ENCODE data around the gene PGLYRP2.
"Not testable (repeated sequence)": the region's sequence is repeated elsewhere in the genome, so short reads cannot be mapped to it uniquely, and the experiment has no call there.

The PGLYRP2 gene

DNA sequence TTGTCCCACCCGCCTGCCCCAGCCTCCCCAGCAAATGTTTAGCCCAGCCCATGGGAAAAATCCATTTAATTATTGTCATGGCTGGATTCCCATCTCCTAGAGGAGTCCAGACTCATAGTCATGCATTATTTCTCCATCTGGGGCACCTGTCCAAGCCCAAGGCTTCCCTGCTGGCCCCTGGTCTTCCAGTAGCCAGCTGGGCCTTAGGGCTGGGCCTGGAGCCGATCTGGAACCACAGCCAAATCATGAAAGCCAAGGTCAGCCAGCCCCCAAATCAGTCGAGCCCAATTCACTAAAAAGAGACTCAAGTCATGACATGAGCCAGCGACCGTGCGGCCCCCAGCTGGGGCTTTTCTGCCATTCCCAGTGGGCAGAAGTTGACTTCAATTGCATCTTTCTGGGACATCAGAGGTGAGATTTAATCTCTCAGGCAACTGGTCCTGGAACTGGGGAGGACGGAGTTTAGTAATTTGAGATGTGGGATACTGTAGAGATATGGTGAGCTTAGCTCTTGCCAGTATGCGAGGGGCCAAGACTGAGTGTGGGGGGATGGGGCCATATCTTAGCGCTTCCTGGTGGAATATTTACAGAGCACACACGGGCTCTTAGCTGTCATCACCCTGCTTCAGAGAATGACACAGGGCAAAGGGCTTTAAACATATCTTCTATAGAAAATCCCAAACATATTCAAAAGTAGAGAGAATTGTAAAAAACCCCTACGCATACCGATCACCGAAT is 9.4 kb upstream of the PGLYRP2 start:
- Histone ChIP-seq H3K36me3 (ENCODE audit: low read depth) (no peaks in the 10 kb centered on the region), H3K27me3 (ENCODE audit: insufficient read depth, poor library complexity, severe bottlenecking) (no peaks in the 10 kb centered on the region)
- TF ChIP-seq, protein P1, sequence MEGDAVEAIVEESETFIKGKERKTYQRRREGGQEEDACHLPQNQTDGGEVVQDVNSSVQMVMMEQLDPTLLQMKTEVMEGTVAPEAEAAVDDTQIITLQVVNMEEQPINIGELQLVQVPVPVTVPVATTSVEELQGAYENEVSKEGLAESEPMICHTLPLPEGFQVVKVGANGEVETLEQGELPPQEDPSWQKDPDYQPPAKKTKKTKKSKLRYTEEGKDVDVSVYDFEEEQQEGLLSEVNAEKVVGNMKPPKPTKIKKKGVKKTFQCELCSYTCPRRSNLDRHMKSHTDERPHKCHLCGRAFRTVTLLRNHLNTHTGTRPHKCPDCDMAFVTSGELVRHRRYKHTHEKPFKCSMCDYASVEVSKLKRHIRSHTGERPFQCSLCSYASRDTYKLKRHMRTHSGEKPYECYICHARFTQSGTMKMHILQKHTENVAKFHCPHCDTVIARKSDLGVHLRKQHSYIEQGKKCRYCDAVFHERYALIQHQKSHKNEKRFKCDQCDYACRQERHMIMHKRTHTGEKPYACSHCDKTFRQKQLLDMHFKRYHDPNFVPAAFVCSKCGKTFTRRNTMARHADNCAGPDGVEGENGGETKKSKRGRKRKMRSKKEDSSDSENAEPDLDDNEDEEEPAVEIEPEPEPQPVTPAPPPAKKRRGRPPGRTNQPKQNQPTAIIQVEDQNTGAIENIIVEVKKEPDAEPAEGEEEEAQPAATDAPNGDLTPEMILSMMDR (IDR thresholded peaks at IDR 0.05; ENCODE audit: poor library complexity, severe bottlenecking), result no peak

DNA sequence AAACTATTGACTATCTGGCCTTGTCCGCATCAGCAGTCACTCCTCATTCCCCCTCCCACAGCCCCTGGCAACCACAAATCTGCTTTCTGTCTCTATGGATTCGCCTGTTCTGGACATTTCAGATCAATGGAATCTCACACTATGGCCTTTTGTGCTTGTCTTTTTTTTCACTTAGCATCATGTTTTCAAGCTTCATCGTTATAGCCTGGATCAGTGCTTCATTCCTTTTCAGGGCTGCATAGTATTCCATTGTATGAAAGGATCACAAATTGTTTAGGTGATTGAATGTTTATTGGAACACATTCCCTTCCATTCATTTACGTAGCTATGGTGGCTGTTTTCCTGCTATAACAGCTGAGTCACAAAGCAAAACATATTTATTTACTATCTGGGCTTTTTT is 7.7 kb upstream of the PGLYRP2 start:
- H3K9me3 ChIP-seq (ENCODE audit: severe bottlenecking), result no peaks in the 10 kb centered on the region
- ATAC-seq (ENCODE audit: low read depth), result no peak

More for the DNA sequence above, 9.4 kb upstream of the PGLYRP2 start:
- Histone ChIP-seq H3K4me3 (ENCODE audit: severe bottlenecking) (no peak overlapping the region), H3K4me1 (ENCODE audit: insufficient read depth, poor library complexity, severe bottlenecking) (no peaks in the 10 kb centered on the region), H3K27ac (ENCODE audit: poor library complexity, severe bottlenecking) (no peak overlapping the region), H3K9me3 (ENCODE audit: severe bottlenecking) (no peaks in the 10 kb centered on the region)
- ATAC-seq (ENCODE audit: low read depth), result no peak
- DNase-seq (ENCODE audit: low spot score), result no peak

DNA sequence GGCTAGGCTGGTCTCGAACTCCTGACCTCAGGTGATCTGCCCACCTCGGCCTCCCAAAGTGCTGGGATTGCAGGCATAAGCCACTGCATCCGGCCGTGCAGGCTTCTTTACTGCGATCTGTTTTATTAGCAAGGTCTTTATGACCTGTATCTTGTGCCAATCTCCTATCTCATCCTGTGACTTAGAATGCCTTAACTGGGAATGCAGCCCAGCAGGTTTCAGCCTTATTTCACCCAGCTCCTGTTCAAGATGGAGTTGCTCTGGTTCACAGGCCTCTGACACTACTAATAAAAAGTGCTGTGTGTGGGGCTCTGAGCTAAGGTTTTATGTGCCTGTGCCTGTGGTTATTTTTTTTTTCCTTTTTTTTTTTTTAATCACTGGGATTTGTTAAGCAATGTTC is 6.5 kb upstream of the PGLYRP2 start:
- H3K4me1 ChIP-seq (ENCODE audit: insufficient read depth, poor library complexity, severe bottlenecking); H3K4me3 ChIP-seq (ENCODE audit: severe bottlenecking); H3K9me3 ChIP-seq (ENCODE audit: severe bottlenecking); H3K27me3 ChIP-seq (ENCODE audit: insufficient read depth, poor library complexity, severe bottlenecking); ATAC-seq (ENCODE audit: low read depth); H3K36me3 ChIP-seq (ENCODE audit: low read depth); DNase-seq (ENCODE audit: low spot score); H3K27ac ChIP-seq (ENCODE audit: poor library complexity, severe bottlenecking): not testable (repeated sequence)

More for the DNA sequence above, 7.7 kb upstream of the PGLYRP2 start:
- no peak overlapping the region for H3K4me3 ChIP-seq (ENCODE audit: severe bottlenecking)
- no peaks in the 10 kb centered on the region for H3K4me1 ChIP-seq (ENCODE audit: insufficient read depth, poor library complexity, severe bottlenecking)
- H3K27ac ChIP-seq (ENCODE audit: poor library complexity, severe bottlenecking), result no peak overlapping the region
- TF ChIP-seq, protein P1 (IDR thresholded peaks at IDR 0.05; ENCODE audit: poor library complexity, severe bottlenecking), result no peak
- H3K36me3 ChIP-seq (ENCODE audit: low read depth), result no peaks in the 10 kb centered on the region
- no peak for DNase-seq (ENCODE audit: low spot score)
- H3K27me3 ChIP-seq (ENCODE audit: insufficient read depth, poor library complexity, severe bottlenecking), result no peaks in the 10 kb centered on the region

DNA sequence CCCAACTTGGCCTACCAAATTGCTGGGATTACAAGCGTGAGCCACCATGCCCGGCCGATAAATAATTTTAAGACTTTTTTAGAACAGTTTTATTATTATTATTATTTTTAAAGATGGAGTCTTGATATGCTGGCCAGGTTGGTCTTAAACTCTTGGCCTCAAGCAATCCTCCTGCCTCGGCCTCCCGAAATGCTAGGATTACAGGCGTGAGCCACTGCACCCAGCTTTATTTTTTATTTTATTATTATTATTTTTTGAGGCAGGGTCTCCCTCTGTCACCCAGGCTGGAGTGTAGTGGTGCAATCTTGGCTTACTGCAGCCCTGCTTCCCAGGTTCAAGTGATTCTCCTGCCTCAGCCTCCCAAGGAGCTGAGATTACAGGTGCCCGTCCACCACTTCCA is 1.7 kb upstream of the PGLYRP2 start:
- H3K4me1 ChIP-seq (ENCODE audit: insufficient read depth, poor library complexity, severe bottlenecking); H3K27ac ChIP-seq (ENCODE audit: poor library complexity, severe bottlenecking); H3K27me3 ChIP-seq (ENCODE audit: insufficient read depth, poor library complexity, severe bottlenecking): not testable (repeated sequence)

DNA sequence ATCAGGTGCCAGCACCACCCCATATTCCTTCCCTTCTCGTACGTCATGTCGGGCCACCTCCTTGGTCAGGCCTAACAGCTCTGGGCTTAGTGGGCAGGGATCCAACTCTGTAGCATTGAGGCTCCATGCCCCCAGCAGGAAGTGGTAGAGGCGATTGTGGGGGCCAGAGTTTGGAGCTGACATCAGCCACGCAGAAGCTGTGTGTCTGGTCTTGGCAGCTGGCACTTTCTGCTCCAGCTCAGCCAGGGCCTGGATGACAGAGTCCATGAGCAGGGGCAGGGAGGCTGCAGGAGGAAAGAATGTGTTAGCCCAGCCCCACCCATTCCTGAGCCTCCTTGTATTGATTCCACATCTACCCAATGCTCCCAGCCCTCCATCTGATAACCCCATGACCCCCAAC is 3.0 kb downstream of the PGLYRP2 start:
- TF ChIP-seq, protein P1 (IDR thresholded peaks at IDR 0.05; ENCODE audit: poor library complexity, severe bottlenecking), result no peak
- Histone ChIP-seq H3K27ac (ENCODE audit: poor library complexity, severe bottlenecking) (no peak overlapping the region), H3K4me1 (ENCODE audit: insufficient read depth, poor library complexity, severe bottlenecking) (no peaks in the 10 kb centered on the region), H3K27me3 (ENCODE audit: insufficient read depth, poor library complexity, severe bottlenecking) (peaks cover 2% of the 10 kb centered on the region), H3K9me3 (ENCODE audit: severe bottlenecking) (no peaks in the 10 kb centered on the region), H3K4me3 (ENCODE audit: severe bottlenecking) (no peak overlapping the region), H3K36me3 (ENCODE audit: low read depth) (no peaks in the 10 kb centered on the region)
- no peak for DNase-seq (ENCODE audit: low spot score)
- no peak; the same call in 2 of the 3 replicates for ATAC-seq (ENCODE audit: low read depth)

More for the DNA sequence above, 1.7 kb upstream of the PGLYRP2 start:
- ATAC-seq (ENCODE audit: low read depth); DNase-seq (ENCODE audit: low spot score); H3K9me3 ChIP-seq (ENCODE audit: severe bottlenecking); H3K36me3 ChIP-seq (ENCODE audit: low read depth); H3K4me3 ChIP-seq (ENCODE audit: severe bottlenecking): not testable (repeated sequence)

DNA sequence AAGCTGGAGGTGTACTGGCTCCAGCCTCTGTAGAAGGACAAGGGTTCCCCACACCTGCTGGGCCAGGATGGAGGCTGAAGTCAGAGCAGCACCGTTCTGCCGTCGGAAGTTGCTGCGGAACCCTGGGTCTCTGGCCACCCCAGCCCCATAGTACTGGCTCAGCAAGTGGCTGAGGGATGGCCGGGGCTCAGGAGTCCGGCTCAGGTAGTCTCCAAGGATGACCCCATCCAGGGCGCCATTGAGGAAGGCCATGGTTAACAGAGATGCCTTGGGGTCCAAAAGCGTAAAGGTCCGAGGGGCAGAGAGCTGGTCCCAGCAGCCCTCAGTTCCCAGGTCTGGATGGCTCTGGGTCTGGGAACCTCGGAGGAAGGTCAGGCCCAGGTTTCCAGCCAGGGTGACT is 3.7 kb downstream of the PGLYRP2 start:
- ATAC-seq (ENCODE audit: low read depth) (no peak), DNase-seq (ENCODE audit: low spot score) (no peak)
- Histone ChIP-seq H3K36me3 (ENCODE audit: low read depth) (no peaks in the 10 kb centered on the region), H3K27me3 (ENCODE audit: insufficient read depth, poor library complexity, severe bottlenecking) (peaks cover 5% of the 10 kb centered on the region), H3K27ac (ENCODE audit: poor library complexity, severe bottlenecking) (no peak overlapping the region), H3K9me3 (ENCODE audit: severe bottlenecking) (no peaks in the 10 kb centered on the region), H3K4me1 (ENCODE audit: insufficient read depth, poor library complexity, severe bottlenecking) (no peaks in the 10 kb centered on the region), H3K4me3 (ENCODE audit: severe bottlenecking) (no peak overlapping the region)
- TF ChIP-seq, protein P1 (IDR thresholded peaks at IDR 0.05; ENCODE audit: poor library complexity, severe bottlenecking), result no peak
